ENCODE results near the gene PDCL2. TPM values are rescaled to one million over a fixed set of nuclear protein-coding genes. Genes with fewer than 3 reads are reported as not detected.

PDCL2 gene
- total and polyA plus RNA-seq, 10 donors: not detected

GRCh38 chr4:55617587-55618197 lies 25.6 kb upstream of the PDCL2 start:
- Histone ChIP-seq H3K4me1 (no peaks in the 10 kb centered on the region), H3K27me3 (replicated peaks in 1 of 7) (no peaks in the 10 kb centered on the region), H3K9me3 (no peaks in the 10 kb centered on the region), H3K36me3 (no peaks in the 10 kb centered on the region), H3K4me3 (no peak overlapping the region), H3K27ac (no peak overlapping the region)
- 54 to 88% (median 76%) methylated on average over 1 of the region's 1 CpG for WGBS, 5 donors
- TF ChIP-seq POLR2A (IDR thresholded peaks at IDR 0.05) (no peak), CTCF (IDR thresholded peaks at IDR 0.05 in 8 of 11, conservative IDR thresholded peaks at IDR 0.05 in 3 of 11) (no peak), POLR2AphosphoS5 (IDR thresholded peaks at IDR 0.05) (no peak)
- intact Hi-C loops (cut with DNase I; ENCODE audit: low total_unique reads): no loop called here
- no peak for DNase-seq

- no peaks in the 10 kb centered on the region for H3K9me3 ChIP-seq
- 72 to 97% (median 92%) methylated on average over 3 of the region's 3 CpGs for WGBS, 5 donors
- DNase-seq: no peak
- no peak overlapping the region for H3K27ac ChIP-seq
- H3K36me3 ChIP-seq: no peaks in the 10 kb centered on the region
- no peaks in the 10 kb centered on the region for H3K27me3 ChIP-seq (replicated peaks in 1 of 7)
- no peak for TF ChIP-seq CTCF (IDR thresholded peaks at IDR 0.05 in 8 of 11, conservative IDR thresholded peaks at IDR 0.05 in 3 of 11)
- TF ChIP-seq POLR2A (IDR thresholded peaks at IDR 0.05): no peak
- TF ChIP-seq POLR2AphosphoS5 (IDR thresholded peaks at IDR 0.05): no peak
- intact Hi-C loops (cut with DNase I; ENCODE audit: low total_unique reads): no loop called here
- H3K4me1 ChIP-seq: no peaks in the 10 kb centered on the region
- no peak overlapping the region for H3K4me3 ChIP-seq
These were observed 23.0 kb upstream of the PDCL2 start for GRCh38 chr4:55615008-55615407.

GRCh38 chr4:55613621-55614020 lies 21.6 kb upstream of the PDCL2 start:
- Histone ChIP-seq H3K4me3 (no peak overlapping the region), H3K27ac (no peak overlapping the region), H3K9me3 (no peaks in the 10 kb centered on the region), H3K27me3 (replicated peaks in 1 of 7) (no peaks in the 10 kb centered on the region), H3K4me1 (no peaks in the 10 kb centered on the region), H3K36me3 (no peaks in the 10 kb centered on the region)
- DNase-seq: no peak
- 69 to 94% (median 89%) methylated on average over 3 of the region's 3 CpGs for WGBS, 5 donors
- intact Hi-C loops (cut with DNase I; ENCODE audit: low total_unique reads): no loop called here
- TF ChIP-seq POLR2AphosphoS5 (IDR thresholded peaks at IDR 0.05) (no peak), POLR2A (IDR thresholded peaks at IDR 0.05) (no peak), CTCF (IDR thresholded peaks at IDR 0.05 in 8 of 11, conservative IDR thresholded peaks at IDR 0.05 in 3 of 11) (no peak)

- no peak overlapping the region for H3K27ac ChIP-seq
- no peaks in the 10 kb centered on the region for H3K4me1 ChIP-seq
- H3K27me3 ChIP-seq (replicated peaks in 1 of 7): no peaks in the 10 kb centered on the region
- WGBS, 5 donors: 84 to 91% (median 89%) methylated on average over 3 of the region's 3 CpGs
- no peak for DNase-seq
- no peak for TF ChIP-seq CTCF (IDR thresholded peaks at IDR 0.05 in 8 of 11, conservative IDR thresholded peaks at IDR 0.05 in 3 of 11)
- TF ChIP-seq POLR2A (IDR thresholded peaks at IDR 0.05): no peak
- TF ChIP-seq POLR2AphosphoS5 (IDR thresholded peaks at IDR 0.05): no peak
- H3K36me3 ChIP-seq: no peaks in the 10 kb centered on the region
- no peak overlapping the region for H3K4me3 ChIP-seq
- intact Hi-C loops (cut with DNase I; ENCODE audit: low total_unique reads): no loop called here
- H3K9me3 ChIP-seq: no peaks in the 10 kb centered on the region
These were observed 20.3 kb upstream of the PDCL2 start for GRCh38 chr4:55612341-55612740.

All from spleen (tissue), 11 donors.